ENCODE results near the gene PBX4. TPM values are rescaled to one million over a fixed set of nuclear protein-coding genes. Genes with fewer than 3 reads are reported as not detected.
"Not testable (repeated sequence)": the region's sequence is repeated elsewhere in the genome, so short reads cannot be mapped to it uniquely, and the experiment has no call there.

The PBX4 gene
- total and polyA plus RNA-seq, 7 donors = 0.49 to 6.1 (median 1.9) TPM; not detected in 3

- 76 to 81% methylated on average over 1 of the region's 1 CpG for WGBS, 2 donors
- Histone ChIP-seq H3K36me3 (no peaks in the 10 kb centered on the region), H3K4me1 (no peaks in the 10 kb centered on the region), H3K9me3 (no peaks in the 10 kb centered on the region), H3K4me3 (no peak overlapping the region), H3K27ac (no peak overlapping the region), H3K27me3 (no peaks in the 10 kb centered on the region)
- no peak for TF ChIP-seq POLR2A (IDR thresholded peaks at IDR 0.05)
- intact Hi-C loops (cut with DNase I) = no loop called here
- DNase-seq = no peak
These were observed 17.6 kb downstream of the PBX4 start for GRCh38 chr19:19600793-19601330.

- H3K9me3 ChIP-seq; H3K27ac ChIP-seq; intact Hi-C loops (cut with DNase I); H3K4me3 ChIP-seq; DNase-seq; H3K4me1 ChIP-seq; H3K36me3 ChIP-seq; H3K27me3 ChIP-seq: not testable (repeated sequence)
- 87 to 89% methylated on average over 20 of the region's 20 CpGs for WGBS, 2 donors
These were observed 19.6 kb downstream of the PBX4 start for GRCh38 chr19:19598728-19599451.

GRCh38 chr19:19597809-19598306, 20.6 kb downstream of the PBX4 start:
- Histone ChIP-seq H3K9me3 (no peaks in the 10 kb centered on the region), H3K4me3 (no peak overlapping the region), H3K36me3 (no peaks in the 10 kb centered on the region), H3K27ac (no peak overlapping the region), H3K27me3 (no peaks in the 10 kb centered on the region), H3K4me1 (no peaks in the 10 kb centered on the region)
- TF ChIP-seq POLR2AphosphoS5 (IDR thresholded peaks at IDR 0.05) (no peak), CTCF (IDR thresholded peaks at IDR 0.05) (no peak), EP300 (IDR thresholded peaks at IDR 0.05) (no peak), POLR2A (IDR thresholded peaks at IDR 0.05) (no peak)
- intact Hi-C loops (cut with DNase I) = no loop called here
- DNase-seq = no peak
- 74 to 83% methylated on average over 8 of the region's 8 CpGs for WGBS, 2 donors

GRCh38 chr19:19595171-19595701, 23.3 kb downstream of the PBX4 start:
- Histone ChIP-seq H3K4me1 (peaks cover 0 to 15% (median 9%) of the 10 kb centered on the region in 4 donors), H3K36me3 (no peaks in the 10 kb centered on the region), H3K27me3 (no peaks in the 10 kb centered on the region), H3K9me3 (no peaks in the 10 kb centered on the region), H3K27ac (no peak overlapping the region), H3K4me3 (no peak overlapping the region)
- WGBS, 2 donors = 17 to 57% methylated on average over 8 of the region's 8 CpGs
- DNase-seq = no peak
- TF ChIP-seq EP300 (IDR thresholded peaks at IDR 0.05) = no peak
- TF ChIP-seq CTCF (IDR thresholded peaks at IDR 0.05) = no peak
- no peak for TF ChIP-seq POLR2A (IDR thresholded peaks at IDR 0.05)
- TF ChIP-seq POLR2AphosphoS5 (IDR thresholded peaks at IDR 0.05) = no peak
- intact Hi-C loops (cut with DNase I) = no loop called here

GRCh38 chr19:19594381-19594780, 24.1 kb downstream of the PBX4 start:
- intact Hi-C loops (cut with DNase I) = no loop called here

More at GRCh38 chr19:19594381-19594780, 24.1 kb downstream of the PBX4 start:
- Histone ChIP-seq H3K36me3 (no peaks in the 10 kb centered on the region), H3K4me1 (peaks cover 0 to 15% (median 9%) of the 10 kb centered on the region in 4 donors), H3K27me3 (no peaks in the 10 kb centered on the region), H3K27ac (no peak overlapping the region), H3K4me3 (no peak overlapping the region), H3K9me3 (no peaks in the 10 kb centered on the region)
- TF ChIP-seq POLR2A (IDR thresholded peaks at IDR 0.05) (no peak), POLR2AphosphoS5 (IDR thresholded peaks at IDR 0.05) (no peak), CTCF (IDR thresholded peaks at IDR 0.05) (no peak), EP300 (IDR thresholded peaks at IDR 0.05) (no peak)
- no peak for DNase-seq
- WGBS, 2 donors = 85 to 94% methylated on average over 4 of the region's 4 CpGs
